PC-3 (cell line): ENCODE data around the gene MLLT10.

Source experiments
- CTCF ChIP-seq: fragments of 300-600 bp; sonication (generic); conservative IDR thresholded peaks from 2 replicates; pipeline ENCODE4 v1.5.1; 2017; ENCODE audit warnings: antibody characterized with exemption, low read depth, mild to moderate bottlenecking, low read length
- EZH2 ChIP-seq: fragments of 300-600 bp; sonication (generic); IDR thresholded peaks from one replicate; pipeline ENCODE4 v1.6.1; 2017; ENCODE audit warnings: antibody characterized with exemption, mild to moderate bottlenecking, low read length; ENCODE audit not compliant: unreplicated experiment
- EZH2phosphoT487 ChIP-seq: fragments of 300-600 bp; sonication (generic); IDR thresholded peaks from 2 replicates; pipeline ENCODE4 v1.6.1; 2018; ENCODE audit warnings: mild to moderate bottlenecking, antibody characterized with exemption, low read length, borderline replicate concordance

GRCh38 chr10:21776883-21777282 lies 242.9 kb downstream of the MLLT10 start:
- TF ChIP-seq CTCF = no peak
- TF ChIP-seq EZH2 = no peak
- TF ChIP-seq EZH2phosphoT487 = no peak
